AG09319 (cell line): Measurements from ENCODE around the gene SLFN14.

ENCODE experiments used
- DNase-seq: peaks from one replicate; pipeline ENCODE4 v3.0.0-alpha.2; 2010; ENCODE audit warnings: low read depth; ENCODE audit errors: extremely low read depth
- TF ChIP-seq, protein P1 (sequence below): IDR thresholded peaks from 2 replicates; pipeline ENCODE4 v1.5.1; 2011; ENCODE audit warnings: low read depth, mild to moderate bottlenecking, inconsistent platforms, low read length, moderate library complexity

The SLFN14 gene

DNA sequence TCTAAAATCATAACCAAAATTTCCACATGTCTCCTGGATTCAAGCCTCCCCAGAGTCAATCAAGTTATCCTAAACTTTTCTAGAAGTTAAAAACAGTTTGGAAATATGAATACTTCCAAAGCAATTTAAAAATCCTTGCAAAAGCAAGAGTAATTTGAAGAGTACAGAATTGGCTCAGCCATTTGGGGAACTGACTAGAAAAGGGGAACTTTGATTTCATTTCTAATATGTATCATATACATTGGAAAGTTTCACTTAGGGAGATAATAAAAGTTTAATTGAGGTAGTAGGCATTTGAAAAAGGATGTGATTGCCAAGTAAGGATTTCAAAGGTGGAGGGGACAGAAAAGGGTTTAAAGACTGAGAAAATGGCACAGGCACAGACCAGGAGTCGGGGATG lies 14.1 kb downstream of the SLFN14 start:
- DNase-seq: no peak
- TF ChIP-seq, protein P1, sequence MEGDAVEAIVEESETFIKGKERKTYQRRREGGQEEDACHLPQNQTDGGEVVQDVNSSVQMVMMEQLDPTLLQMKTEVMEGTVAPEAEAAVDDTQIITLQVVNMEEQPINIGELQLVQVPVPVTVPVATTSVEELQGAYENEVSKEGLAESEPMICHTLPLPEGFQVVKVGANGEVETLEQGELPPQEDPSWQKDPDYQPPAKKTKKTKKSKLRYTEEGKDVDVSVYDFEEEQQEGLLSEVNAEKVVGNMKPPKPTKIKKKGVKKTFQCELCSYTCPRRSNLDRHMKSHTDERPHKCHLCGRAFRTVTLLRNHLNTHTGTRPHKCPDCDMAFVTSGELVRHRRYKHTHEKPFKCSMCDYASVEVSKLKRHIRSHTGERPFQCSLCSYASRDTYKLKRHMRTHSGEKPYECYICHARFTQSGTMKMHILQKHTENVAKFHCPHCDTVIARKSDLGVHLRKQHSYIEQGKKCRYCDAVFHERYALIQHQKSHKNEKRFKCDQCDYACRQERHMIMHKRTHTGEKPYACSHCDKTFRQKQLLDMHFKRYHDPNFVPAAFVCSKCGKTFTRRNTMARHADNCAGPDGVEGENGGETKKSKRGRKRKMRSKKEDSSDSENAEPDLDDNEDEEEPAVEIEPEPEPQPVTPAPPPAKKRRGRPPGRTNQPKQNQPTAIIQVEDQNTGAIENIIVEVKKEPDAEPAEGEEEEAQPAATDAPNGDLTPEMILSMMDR: no peak

DNA sequence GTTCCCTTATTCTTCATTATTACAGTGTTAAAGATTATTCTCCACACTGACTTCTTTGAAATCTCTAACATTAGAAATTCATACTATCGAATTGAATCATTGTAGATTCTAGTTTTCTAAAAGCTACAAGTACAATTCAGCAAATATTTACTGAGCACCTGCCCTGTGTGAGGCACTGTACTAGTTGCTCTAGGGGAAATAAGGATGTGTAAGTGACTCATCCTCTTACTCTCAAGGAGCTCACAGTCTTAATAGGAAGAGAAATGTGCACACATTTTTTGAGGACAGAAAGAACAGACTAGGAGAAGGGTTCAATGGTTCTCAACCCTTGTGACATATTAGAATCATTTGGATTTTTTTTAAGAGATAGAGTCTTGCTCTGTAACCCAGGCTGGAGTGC lies 15.5 kb downstream of the SLFN14 start:
- no peak for DNase-seq
- TF ChIP-seq, protein P1: no peak

DNA sequence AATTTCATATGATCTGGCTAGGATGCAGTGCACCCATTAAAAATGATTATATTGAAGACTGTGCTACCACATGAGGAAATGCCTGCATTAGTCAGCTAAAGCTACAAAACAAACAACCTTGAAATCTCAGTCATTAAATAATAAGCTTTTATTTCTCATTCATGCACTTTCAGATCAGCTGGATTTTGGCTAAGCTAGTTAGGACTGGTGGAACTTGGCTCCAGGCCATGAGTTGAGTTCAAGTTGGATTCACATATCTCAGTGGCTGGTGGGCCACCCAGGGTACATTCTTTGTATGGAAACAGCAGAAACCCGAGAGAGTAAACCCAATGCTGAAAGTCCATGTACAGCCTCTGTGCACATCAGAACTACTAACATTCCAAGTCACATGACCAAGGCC lies 16.8 kb downstream of the SLFN14 start:
- no peak for DNase-seq
- TF ChIP-seq, protein P1: no peak

DNA sequence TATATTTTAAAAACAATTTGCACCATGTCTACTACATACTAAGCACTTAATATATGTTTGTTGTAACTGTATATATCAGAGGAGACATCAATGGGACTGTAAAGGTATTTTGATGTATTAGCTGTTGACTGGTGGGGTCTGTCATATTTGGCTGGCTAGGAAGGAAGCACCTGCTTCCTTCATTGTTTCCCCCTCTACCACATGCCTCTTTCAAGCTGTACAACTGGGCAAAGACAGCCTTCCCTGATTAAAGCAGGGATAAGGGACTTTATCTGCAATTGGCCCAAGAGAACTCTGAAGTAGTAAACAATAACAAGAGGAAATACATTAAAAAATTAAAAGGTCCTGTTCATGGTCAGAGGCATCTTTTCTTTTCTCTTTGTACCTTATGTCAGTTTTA lies 17.6 kb downstream of the SLFN14 start:
- TF ChIP-seq, protein P1: no peak
- DNase-seq: no peak

DNA sequence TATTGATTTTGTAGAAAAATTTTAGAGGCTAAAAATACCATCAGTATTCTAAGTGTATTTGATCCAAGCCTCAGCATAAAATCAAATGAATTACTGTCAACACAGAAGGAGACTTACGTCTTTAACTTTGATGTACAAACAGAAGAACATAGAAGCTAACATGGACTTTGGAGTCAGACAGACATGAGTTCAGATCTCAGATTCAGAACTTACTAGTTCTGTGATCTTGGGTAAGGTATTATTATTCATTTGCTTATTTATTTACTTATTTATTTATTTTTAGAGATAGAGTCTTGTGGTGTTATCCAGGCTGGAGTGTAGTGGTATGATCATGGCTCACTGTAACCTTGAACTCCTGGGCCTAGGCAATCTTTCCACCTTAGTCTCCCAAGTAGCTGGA lies 19.2 kb downstream of the SLFN14 start:
- DNase-seq: no peak
- TF ChIP-seq, protein P1: no peak

DNA sequence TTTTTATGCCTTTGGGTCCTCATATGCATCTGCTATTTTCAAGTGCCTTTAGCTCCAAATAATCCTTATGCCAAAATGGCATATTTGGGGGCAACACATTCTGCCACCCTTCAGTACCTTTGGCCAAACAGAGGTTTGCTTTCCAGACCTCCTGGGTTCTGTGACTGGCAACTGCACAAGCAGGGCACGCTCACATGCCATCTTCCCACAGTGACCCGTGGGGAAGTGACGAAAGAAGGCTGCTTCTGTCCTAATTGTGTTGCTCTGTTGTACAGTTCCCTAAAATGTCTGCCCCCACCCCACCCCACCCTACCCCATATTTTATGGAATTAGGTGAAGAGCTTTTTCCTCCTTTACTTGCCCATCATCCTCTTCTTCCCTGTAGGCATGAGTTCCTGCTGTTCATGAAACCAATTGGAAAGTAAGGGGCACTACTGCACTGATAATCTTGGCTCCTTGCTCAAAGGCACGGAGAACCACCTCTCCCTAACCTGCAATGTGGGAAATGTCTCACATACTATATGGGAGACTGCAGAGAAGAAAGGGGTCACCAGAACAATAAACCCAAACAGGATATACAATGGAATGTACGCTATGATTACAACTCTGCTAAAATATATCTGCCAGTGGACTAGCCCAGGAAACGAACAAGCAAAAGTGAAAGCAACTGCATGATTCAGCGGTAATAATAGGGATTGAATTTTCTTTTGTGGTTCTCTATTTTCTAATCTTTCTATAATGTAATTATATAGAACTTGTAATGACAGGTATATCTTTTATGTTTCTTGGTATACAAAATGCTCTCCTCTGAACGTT lies 19.8 kb downstream of the SLFN14 start:
- DNase-seq: no peak
- TF ChIP-seq, protein P1: no peak

DNA sequence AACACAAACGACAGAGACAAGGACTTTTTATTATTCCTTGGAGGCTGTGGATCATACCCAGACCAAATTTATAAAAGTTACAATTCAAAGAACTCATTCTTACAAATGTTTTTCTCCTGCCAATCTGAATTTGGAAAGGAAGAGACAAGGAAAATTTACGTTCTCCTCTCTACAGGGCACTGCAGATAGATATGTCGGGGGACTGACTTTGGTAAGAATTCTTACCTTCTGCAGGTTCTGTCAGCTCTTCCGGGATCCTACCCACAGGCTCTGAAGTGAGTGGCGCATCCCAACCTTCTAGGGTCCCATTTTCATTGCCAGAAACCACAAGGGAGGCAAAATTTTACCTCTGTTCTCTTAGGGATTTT lies 21.0 kb downstream of the SLFN14 start:
- TF ChIP-seq, protein P1: no peak
- DNase-seq: no peak
